Gastrocnemius medialis (tissue), 4 donors: ENCODE measurements around the gene EDN1. TPM values are rescaled to one million over a fixed set of nuclear protein-coding genes. Genes with fewer than 3 reads are reported as not detected.

ENCODE experiments used
- ATAC-seq, 2 donors: fragments of 150-250 bp; one replicate each; pipeline ENCODE4 v1.9.1; 2016
- DNase-seq, 2 donors: peaks; one replicate each; pipeline ENCODE4 v3.0.0-alpha.2; 2019
- H3K27ac ChIP-seq, 4 donors: fragments of 200-600 bp; sonication (generic); 1 replicate in 1 of 4; 2 replicates in 3 of 4; pipeline ENCODE4 v1.5.1; 2016 to 2018; ENCODE audit warnings: mild to moderate bottlenecking in 2 of 4, moderate library complexity in 1 of 4
- H3K27me3 ChIP-seq, 3 donors: fragments of 200-600 bp; sonication (generic) in 2 of 3; 1 replicate in 1 of 3; 2 replicates in 2 of 3; pipeline versions ENCODE4 v1.5.1 to v1.6.0; 2016 to 2019; ENCODE audit warnings: mild to moderate bottlenecking in 1 of 3, moderate library complexity in 1 of 3
- H3K36me3 ChIP-seq, 2 donors: fragments of 200-600 bp; sonication (generic) in 1 of 2; one replicate each; pipeline ENCODE4 v1.5.1; 2017 to 2018
- H3K4me1 ChIP-seq, 2 donors: fragments of 200-600 bp; sonication (generic) in 1 of 2; one replicate each; pipeline ENCODE4 v1.5.1; 2016 to 2017; ENCODE audit warnings: mild to moderate bottlenecking in 2 of 2
- H3K4me3 ChIP-seq, 4 donors: fragments of 200-600 bp; sonication (generic) in 3 of 4; 1 replicate in 1 of 4; 2 replicates in 3 of 4; pipeline ENCODE4 v1.5.1; 2016 to 2019; ENCODE audit warnings: mild to moderate bottlenecking in 2 of 4
- H3K9me3 ChIP-seq, 3 donors: fragments of 200-600 bp; sonication (generic) in 2 of 3; 1 replicate in 1 of 3; 2 replicates in 2 of 3; pipeline ENCODE4 v1.5.1; 2016 to 2019
- POLR2A ChIP-seq, 2 donors: fragments of 450-650 bp; IDR thresholded peaks; one replicate each; pipeline ENCODE4 v1.6.1; 2017; ENCODE audit warnings: antibody characterized with exemption in 2 of 2, mild to moderate bottlenecking in 2 of 2, moderate library complexity in 2 of 2
- in situ Hi-C, 4 donors: fragments of 200-750 bp; cut with MboI; loops; one replicate each; pipeline versions ENCODE4 v1.15.0 to v1.8.0; 2017; ENCODE audit warnings: low sequenced_read_pairs in 4 of 4
- intact Hi-C: fragments of 100-400 bp; cut with DNase I; formaldehyde crosslinking; loops from one replicate; pipeline ENCODE4 v1.15.1; 2023; ENCODE audit warnings: low total_unique reads
- total RNA-seq, 4 donors: library from RNA; depleted of rRNA; stranded (reverse); fragments of >200 nt; gene quantifications; one replicate each; pipeline versions ENCODE4 v1.1.0 to v1.2.3, GENCODE V29; 2016
- TF ChIP-seq, protein P1 (sequence below), 5 experiments: fragments of 450-650 bp in 3 of 5; fragments of 200-600 bp in 2 of 5; sonication (generic) in 2 of 5; IDR thresholded peaks in 4 of 5; conservative IDR thresholded peaks in 1 of 5; 1 replicate in 4 of 5; 2 replicates in 1 of 5; pipeline ENCODE4 v1.5.1; 2016 to 2019; ENCODE audit warnings: antibody characterized with exemption in 5 of 5, mild to moderate bottlenecking in 3 of 5, moderate library complexity in 3 of 5

EDN1 gene
- total RNA-seq, 4 donors from 2014 or later: 7.4 to 12.0 (median 9.3) TPM

DNA sequence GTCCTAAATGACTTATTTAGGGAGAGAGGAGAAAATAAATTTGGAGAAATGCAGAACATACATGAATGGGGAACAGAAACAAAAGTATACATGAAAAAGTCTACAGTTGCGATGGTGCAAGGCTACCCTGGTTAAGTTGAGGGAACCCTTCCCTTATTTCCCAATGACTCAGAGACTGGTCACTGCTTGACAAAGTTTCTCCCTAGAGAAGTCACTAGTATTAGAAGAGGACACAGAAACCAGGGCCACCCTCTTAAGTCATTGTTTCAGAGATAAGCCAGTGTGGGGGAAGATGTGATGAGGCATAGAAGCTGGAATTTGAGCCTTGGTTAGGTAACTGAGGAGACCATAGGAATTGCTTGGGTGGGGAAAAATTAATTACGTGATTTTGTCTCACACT lies 24.4 kb upstream of the EDN1 start:
- ATAC-seq (no peak), DNase-seq (no peak)
- Histone ChIP-seq H3K27me3 (no peaks in the 10 kb centered on the region), H3K36me3 (no peaks in the 10 kb centered on the region), H3K9me3 (no peaks in the 10 kb centered on the region), H3K4me3 (no peak overlapping the region), H3K4me1 (no peaks in the 10 kb centered on the region), H3K27ac (no peak overlapping the region)
- in situ Hi-C loops: no loop called here
- intact Hi-C loops: no loop called here
- TF ChIP-seq POLR2A (IDR thresholded peaks at IDR 0.05): no peak
- TF ChIP-seq, protein P1, sequence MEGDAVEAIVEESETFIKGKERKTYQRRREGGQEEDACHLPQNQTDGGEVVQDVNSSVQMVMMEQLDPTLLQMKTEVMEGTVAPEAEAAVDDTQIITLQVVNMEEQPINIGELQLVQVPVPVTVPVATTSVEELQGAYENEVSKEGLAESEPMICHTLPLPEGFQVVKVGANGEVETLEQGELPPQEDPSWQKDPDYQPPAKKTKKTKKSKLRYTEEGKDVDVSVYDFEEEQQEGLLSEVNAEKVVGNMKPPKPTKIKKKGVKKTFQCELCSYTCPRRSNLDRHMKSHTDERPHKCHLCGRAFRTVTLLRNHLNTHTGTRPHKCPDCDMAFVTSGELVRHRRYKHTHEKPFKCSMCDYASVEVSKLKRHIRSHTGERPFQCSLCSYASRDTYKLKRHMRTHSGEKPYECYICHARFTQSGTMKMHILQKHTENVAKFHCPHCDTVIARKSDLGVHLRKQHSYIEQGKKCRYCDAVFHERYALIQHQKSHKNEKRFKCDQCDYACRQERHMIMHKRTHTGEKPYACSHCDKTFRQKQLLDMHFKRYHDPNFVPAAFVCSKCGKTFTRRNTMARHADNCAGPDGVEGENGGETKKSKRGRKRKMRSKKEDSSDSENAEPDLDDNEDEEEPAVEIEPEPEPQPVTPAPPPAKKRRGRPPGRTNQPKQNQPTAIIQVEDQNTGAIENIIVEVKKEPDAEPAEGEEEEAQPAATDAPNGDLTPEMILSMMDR (IDR thresholded peaks at IDR 0.05 in 4 of 5, conservative IDR thresholded peaks at IDR 0.05 in 1 of 5): no peak

DNA sequence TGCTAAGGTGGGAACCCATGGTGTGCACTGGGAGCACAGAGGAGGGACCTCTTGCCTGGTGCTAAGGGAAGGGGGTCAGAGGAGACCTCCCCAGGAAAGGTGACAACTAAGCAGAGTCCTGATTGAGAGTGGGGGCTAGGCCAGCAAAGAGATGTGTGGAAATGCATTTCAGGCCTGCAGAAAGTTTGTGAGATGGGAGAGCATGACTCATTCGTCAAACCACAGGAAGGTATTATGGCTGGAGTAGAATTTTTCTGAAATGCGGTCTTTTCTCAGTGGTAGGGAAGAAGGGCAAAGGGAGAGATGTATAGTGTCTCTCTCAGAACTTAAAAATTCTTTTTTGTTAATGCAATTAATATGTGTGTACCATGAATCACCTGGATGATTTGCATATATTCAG lies 23.6 kb upstream of the EDN1 start:
- DNase-seq (no peak), ATAC-seq (no peak)
- Histone ChIP-seq H3K36me3 (no peaks in the 10 kb centered on the region), H3K27ac (no peak overlapping the region), H3K4me3 (no peak overlapping the region), H3K27me3 (no peaks in the 10 kb centered on the region), H3K4me1 (no peaks in the 10 kb centered on the region), H3K9me3 (no peaks in the 10 kb centered on the region)
- in situ Hi-C loops (no loop called here), intact Hi-C loops (no loop called here)
- TF ChIP-seq POLR2A (IDR thresholded peaks at IDR 0.05): no peak
- TF ChIP-seq, protein P1 (IDR thresholded peaks at IDR 0.05 in 4 of 5, conservative IDR thresholded peaks at IDR 0.05 in 1 of 5): no peak

DNA sequence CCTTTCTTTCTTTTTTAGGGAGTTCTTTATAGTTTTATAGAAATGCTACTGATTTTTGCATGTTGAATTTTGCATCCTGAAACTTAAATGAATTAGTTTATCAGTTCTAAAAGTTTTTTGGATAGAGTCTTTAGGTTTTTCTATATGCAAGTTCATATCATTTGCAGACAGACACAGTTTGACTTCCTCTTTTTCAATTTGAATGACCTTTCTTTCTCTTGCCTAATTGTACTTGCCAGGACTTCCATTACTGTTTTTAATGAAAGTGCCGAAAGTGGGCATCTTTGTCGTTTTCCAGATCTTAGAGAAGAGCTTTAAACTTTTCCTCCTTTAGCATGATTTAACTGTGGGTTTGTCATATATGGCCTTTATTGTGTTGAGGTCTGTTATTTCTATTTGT lies 21.1 kb upstream of the EDN1 start:
- no peaks in the 10 kb centered on the region for H3K36me3 ChIP-seq
- no peak for ATAC-seq
- H3K4me3 ChIP-seq: no peak overlapping the region
- no peaks in the 10 kb centered on the region for H3K27me3 ChIP-seq
- TF ChIP-seq POLR2A (IDR thresholded peaks at IDR 0.05): no peak
- TF ChIP-seq, protein P1 (IDR thresholded peaks at IDR 0.05 in 4 of 5, conservative IDR thresholded peaks at IDR 0.05 in 1 of 5): no peak
- H3K27ac ChIP-seq: no peak overlapping the region
- no peak for DNase-seq
- H3K9me3 ChIP-seq: no peaks in the 10 kb centered on the region
- no peaks in the 10 kb centered on the region for H3K4me1 ChIP-seq
- in situ Hi-C loops: no loop called here
- intact Hi-C loops: no loop called here

DNA sequence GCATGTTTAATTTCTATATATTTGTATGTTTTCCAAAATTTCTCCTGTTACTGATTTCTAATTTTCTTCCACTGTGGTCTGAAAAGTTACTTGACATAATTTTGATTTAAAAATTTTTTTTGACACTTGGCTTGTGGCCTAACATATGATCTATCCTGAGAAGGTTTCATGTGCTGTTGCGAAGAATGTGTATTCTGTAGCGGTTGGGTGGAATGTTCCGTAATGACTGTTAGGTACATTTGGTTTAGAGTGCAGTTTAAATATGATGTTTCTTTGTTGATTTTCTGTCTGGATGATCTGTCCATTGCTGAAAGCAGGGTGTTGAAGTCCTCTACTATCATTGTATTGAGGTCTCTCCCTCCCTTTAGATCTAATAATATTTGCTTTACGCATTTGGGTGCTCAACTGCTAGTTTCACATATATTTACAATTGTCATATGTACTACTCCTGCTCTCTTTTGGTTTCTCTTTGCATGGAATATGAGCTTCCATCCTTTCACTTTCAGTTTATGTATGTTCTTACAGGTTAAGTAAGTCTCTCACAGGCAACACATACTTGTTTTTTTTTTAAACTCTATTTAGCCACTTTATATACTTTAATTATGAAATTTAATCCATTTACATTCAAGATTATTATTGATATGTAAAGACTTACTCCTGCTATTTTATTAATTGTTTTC lies 19.5 kb upstream of the EDN1 start:
- intact Hi-C loops (no loop called here), in situ Hi-C loops (no loop called here)
- DNase-seq: no peak
- Histone ChIP-seq H3K4me1 (no peaks in the 10 kb centered on the region), H3K27me3 (no peaks in the 10 kb centered on the region), H3K27ac (no peak overlapping the region), H3K9me3 (no peaks in the 10 kb centered on the region), H3K4me3 (no peak overlapping the region), H3K36me3 (no peaks in the 10 kb centered on the region)
- no peak for TF ChIP-seq POLR2A (IDR thresholded peaks at IDR 0.05)
- TF ChIP-seq, protein P1 (IDR thresholded peaks at IDR 0.05 in 4 of 5, conservative IDR thresholded peaks at IDR 0.05 in 1 of 5): no peak
- ATAC-seq: no peak

DNA sequence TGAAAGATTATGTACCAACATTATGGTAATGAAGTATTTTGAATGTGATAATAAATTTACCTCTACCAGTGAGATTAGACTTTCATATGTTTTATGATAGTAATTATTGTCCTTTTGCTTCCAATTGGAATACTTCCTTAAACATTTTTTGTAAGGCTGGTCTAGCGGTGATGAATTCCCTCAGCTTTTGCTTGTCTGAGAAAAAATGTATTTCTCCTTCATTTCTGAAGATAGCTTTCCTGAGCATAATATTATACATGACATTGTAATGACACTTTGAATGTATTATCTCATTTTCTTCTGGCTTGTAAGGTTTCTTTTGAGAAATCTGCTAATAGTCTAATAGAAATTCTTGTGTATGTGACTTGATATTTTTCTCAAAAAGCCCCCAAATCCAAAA lies 18.6 kb upstream of the EDN1 start:
- H3K4me3 ChIP-seq: no peak overlapping the region
- intact Hi-C loops: no loop called here
- no peak overlapping the region for H3K27ac ChIP-seq
- H3K36me3 ChIP-seq: no peaks in the 10 kb centered on the region
- H3K27me3 ChIP-seq: no peaks in the 10 kb centered on the region
- TF ChIP-seq POLR2A (IDR thresholded peaks at IDR 0.05): no peak
- TF ChIP-seq, protein P1 (IDR thresholded peaks at IDR 0.05 in 4 of 5, conservative IDR thresholded peaks at IDR 0.05 in 1 of 5): no peak
- ATAC-seq (no peak), DNase-seq (no peak)
- in situ Hi-C loops: no loop called here
- no peaks in the 10 kb centered on the region for H3K4me1 ChIP-seq
- H3K9me3 ChIP-seq: no peaks in the 10 kb centered on the region
